HTERT RPE-1 (cell line): ENCODE results near the gene MAML2.

Experiments
- in situ Hi-C: fragments of 300-500 bp; cut with MboI; formaldehyde crosslinking; loops from 4 replicates; pipeline ENCODE4 v1.14.3; 2020; ENCODE audit warnings: low sequenced_read_pairs

The MAML2 gene

DNA sequence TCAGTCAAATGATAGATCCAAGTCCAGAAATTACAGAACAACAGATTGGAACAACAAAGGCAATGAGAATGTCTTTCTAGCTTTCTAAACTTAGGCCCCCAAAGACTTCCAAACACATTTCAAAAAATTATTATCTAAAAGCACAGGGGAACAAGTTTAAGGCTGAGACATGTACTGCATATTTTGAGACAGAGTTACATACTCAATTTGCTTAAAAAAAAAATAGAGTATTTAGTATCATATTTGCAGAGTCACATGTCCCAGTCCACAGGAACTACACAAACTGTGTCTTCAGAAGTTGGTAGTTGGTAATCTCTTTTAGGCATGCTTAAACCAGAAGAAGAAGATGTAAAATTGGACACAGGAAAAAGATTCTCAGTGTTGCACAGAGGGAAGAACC, 127.2 kb downstream of the MAML2 start:
- in situ Hi-C loops = no loop called here

DNA sequence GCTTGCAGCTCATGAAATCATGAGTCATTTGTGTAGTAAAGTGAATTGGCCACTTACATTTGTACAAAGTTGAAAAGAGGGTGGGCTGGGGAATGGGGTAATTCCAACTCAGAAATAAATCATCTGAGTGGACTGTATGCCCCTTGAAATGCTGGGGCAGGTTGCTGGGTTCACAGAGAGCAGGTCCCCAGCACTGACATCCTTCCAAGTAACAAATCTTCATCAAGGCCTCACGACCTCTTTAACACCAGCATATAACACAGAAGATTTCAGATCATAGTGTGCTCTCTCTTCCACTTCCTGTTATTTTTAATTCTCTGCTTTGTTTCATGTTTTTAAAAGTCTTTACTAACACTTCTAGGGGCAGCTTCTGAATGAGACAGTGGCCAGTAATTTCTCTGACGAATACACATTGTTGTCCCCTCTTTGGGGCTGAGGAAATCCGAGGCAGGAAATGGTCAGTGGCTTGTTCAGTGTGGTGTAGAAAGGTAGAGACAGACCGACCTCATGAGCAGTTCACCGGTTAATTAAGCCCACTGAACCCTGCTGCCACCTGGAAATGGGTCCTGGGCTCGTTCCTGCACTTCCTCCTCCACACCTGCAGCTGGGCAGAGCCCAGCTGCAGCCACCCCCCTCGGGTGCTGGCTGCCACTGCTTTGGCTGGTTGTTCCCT, 127.7 kb downstream of the MAML2 start:
- in situ Hi-C loops = no loop called here

DNA sequence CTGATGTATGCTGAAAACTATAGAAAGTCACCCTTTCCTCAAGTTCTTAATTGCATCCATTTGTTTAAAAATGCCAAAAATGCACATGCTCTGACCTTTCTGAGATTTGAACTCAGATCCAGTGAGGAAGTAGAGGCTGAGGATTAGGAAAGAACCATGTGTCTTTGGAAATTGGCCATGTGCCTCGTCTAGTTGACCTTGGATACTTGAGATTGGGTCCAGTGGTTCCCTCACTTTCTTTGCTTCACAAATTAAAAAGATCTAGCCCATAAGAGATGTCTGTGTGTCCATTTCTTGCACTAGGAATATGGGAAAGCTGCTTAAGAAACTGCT, 128.3 kb downstream of the MAML2 start:
- in situ Hi-C loops = no loop called here

DNA sequence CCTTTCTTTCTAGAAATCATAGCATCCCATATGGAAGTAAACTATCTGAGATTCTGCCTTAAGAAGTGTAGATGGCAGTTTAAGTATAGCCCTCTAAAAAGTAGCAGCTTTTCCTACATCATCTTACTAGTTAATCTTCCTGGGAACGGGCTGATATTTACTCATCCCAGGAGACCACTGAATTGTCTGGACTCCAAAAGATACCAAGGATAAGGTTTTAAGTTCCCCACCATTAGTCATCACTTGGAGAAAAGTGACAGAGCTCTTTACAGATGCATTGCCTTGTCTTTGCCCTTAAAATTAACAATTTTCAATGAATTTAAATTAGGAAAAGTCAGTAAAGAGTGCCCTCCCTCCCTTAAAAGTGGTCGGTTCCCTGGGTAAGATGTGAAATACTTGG, 129.5 kb downstream of the MAML2 start:
- in situ Hi-C loops = no loop called here

DNA sequence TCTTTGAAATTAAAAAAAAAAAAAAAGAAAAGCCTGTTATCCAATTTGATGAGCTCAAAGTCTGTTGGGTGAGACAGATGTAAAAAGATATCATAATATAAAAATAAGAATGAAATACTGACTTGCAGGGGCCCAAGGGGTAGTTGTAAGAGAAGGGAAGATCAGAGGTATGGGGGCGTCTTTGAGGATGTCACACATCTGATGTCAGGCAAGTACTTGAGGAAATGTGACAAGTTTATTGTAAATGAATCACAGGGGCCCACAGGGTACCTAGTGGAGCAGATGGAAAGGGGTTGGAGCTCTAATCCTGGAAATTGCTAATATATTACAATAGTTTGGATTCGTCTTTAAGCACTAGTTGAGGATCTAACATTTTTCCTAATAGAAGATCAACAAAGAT, 131.6 kb downstream of the MAML2 start:
- in situ Hi-C loops = no loop called here

DNA sequence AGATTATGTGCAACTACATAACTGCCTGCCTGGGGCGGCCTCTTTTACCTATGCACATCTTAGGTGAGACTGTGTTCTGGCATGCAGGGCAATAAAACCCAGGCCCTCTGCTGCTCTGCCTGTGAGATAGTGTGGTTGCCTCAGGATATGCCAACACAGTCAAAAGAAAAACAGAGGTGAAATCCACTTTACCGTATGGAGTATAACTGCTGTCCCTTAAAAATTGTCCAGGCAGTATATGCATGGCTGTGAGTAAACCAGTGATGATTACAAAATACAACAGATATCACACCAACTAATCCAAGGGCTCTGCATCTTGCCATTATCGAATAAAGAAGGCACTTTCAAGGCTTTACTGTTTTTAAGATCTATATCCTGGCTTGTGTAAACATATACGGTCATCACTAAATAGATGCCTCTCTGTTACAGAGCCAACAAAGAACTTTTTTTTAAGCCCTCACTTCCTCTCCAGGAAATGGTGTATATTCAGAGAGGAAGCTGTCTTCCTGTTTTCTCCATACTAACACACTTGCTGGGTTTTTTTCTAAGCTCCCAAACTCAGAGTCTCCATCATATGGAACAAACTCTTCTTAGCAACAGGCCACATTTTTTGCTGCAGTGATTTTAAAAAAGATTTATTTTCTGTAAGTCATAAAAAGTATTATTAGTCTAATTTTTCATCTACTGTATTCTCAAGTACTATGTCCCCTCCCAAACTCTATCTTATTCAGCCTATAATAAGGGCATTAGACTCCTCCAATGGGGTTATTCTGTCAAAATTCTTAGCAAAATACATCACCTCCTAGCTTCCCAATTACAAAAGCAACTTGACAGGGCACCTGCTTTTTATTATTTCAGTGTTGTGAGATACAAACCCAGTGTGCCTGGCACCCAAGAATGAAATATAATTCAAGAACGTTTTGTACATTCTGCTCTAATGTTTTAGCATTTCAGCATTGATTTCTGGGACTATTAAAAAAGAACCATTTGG, 135.2 kb downstream of the MAML2 start:
- in situ Hi-C loops = no loop called here

DNA sequence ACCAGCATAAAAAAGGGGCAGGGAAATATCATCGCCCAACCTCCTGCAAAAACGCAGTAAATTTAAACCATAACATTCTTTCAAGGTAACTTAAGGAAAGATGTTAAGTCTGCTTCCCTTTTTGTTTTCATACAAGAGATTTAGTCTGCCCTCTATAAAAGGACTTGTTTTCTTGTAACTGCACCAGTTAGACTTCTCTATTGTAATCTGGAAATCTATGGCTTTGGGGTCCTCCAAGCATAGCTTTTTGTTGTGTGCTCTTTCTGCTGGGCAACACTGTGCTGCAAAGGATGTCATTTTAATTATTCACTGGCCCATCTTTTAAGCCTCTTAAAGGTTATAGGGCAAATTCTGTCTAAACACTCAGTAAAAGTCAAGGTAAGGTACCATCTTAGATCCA, 136.0 kb downstream of the MAML2 start:
- in situ Hi-C loops = no loop called here

DNA sequence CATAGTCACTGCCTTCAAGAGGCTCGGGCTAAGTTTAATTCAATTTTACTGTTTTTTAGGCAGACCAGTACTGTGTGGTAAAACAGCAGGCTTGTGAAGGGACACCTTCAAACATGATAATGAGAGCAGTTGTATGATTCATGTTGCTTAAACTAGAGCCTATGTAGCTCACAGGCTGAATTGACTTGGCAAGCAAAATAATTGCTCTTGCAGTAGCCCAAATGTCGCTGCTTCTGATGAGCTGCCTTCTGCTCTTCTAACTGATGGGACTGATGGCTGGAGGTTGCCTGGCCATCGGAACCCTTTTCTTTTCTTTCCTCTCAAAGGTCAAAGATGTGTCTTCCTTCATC, 137.6 kb downstream of the MAML2 start:
- in situ Hi-C loops = no loop called here

DNA sequence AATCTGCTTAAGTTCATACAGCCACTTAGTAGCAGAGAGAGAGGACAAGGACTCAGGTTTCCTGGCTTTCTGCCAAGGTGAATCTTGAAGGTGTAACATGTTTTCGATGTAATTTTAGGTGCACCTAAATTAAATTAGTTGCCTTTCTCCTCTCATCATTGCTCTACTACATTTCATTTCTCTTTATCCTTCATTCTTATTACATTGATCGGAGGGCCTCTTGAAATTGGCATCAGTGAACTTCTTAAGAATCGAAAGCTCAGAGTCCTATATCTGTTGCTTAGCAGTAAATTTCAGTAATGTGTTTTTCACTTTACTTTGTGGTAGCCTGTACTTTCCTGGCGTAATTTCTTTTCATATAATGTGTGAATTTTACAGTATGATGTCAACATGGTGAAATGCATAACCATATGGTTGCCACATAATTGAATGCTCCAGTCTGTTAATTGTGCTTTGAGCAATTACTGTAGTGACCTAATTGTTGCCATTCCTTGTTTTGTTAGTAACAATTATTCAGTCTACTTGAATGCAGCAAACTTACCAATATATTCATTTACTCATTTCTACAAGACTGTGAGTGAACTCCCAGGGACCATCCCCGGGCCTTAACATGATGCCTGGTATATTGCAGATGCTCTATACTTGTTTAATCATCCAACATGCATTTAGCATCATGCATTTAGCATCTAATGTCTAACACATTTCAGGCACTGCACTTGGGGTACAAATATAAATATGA, 138.1 kb downstream of the MAML2 start:
- in situ Hi-C loops = no loop called here

DNA sequence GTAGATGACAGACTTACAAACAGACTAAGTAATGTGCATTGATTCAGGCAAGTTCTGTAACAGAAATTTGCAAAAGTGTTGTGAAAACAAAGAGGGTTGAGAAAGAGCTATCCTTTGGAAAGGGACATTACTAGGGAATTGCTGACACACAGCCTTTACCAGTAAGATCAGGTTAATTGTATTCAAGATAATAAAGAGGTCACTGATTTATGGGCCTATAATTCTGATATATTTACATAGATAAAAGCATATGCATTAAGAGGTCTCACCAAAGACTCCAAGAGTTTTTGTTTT, 138.7 kb downstream of the MAML2 start:
- in situ Hi-C loops = no loop called here

DNA sequence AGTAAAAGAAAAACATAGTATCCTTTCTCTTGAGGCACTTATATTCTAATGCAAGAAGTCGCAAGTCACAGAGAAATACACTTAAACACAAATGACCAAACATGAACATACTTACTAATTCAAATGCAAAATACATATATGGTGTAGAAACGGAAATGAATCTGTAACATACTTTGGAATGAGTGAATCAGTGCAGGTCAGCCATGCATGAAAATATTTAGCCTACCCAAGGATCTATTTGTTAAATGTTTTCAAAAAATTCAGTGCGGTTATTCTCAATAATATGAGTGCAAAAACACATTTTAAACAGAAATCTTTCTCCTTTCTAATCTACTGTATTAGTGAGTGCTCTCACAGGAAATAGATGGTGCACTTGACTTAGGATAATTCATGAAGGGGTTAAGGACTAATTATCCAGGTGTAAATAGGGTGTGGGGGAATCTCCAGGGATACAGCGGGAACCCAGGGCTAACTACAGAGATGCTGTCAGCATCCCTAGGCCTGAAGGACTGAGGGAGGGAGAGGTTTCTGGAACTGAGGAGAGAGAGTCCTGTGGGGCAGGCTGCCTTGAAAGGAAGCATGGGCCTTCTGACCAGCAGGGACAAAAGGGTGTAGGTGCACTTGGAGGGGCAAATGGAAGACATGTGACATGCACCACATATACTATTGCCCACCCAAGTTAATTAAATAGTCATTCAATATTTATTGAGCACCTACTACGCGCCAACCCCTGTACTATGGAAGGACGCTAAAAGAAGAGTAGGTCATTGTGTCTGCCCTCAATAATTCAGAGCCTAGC, 139.2 kb downstream of the MAML2 start:
- in situ Hi-C loops = no loop called here

DNA sequence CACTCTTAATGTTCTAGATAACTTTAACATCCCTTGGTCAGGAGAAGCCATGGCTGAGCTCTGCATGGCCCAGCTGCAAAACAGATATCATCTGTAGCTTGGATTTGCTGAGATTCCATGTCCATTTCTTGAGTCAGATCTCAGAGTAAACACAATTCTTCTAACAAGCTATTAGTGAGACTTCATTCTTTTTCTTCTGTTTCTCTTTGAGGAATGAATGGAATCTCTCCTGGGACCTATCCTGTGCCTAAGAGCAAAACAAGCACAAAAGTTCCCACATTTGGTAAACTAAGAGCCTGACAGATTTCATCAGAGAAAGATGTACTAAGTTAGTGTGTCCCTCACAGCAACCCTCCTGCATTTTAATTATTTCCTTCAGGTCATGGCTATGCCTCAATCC, 142.8 kb downstream of the MAML2 start:
- in situ Hi-C loops = no loop called here

DNA sequence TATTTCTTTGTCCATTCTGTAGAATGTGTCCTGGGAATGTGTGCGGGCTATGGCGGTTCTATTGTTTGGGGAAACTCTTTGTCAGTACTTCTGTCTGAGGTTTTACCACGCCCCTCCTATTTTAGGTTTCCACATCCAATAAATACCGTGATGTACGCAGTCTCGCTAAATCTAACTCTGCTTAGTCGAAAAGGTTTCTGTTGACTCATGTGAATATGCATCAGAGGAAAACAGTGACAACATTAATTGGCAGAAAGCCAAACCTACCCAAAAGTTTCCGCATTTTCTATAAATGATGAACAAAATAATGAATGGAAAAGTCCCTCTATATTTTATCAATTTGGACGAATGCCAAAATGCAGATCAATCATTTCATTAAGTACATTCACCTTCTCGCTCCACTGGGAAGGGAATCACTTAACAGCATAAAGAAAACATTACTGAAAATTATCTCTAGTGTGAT, 143.4 kb downstream of the MAML2 start:
- in situ Hi-C loops = no loop called here

DNA sequence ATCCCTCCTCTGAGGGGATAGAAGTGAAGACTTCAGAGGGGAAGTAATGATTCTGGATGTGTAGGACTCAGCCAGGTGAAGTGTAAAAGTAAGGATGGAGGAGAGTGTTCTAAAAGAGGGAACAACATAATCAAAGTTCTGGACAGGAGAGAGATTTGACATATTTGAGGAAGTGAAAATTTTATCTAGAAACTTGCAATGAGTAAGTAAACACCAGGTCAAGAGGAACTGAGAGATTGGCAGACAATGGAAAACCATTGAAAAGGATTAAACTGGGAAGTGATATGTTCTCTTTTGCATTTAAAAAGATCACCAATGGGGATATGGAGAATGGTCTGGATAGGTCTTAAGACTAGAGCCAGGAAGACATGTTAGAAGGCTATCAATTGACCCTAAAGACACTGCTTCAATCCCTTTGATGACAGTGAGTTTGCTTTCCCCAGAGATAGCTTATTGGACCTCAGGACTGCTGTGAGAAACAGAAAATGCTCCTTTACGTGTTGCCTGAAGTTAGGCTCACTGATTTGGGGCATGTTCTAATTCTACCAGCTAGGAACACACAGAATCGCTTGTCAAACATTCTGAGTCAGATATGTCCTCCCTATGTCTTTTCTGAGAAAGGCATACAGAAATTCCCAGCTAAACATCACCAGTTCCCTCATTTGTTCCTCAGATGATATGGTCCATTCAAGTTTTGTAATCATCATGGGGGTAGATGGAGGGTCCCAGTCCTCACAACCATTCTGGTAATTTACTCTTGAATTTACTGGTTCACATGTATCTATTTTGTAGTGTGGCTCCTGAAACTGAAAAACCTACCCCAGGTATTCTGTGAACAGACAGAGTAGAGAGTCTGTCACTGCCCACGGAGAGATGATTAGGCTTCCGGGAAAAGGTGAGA, 144.9 kb downstream of the MAML2 start:
- in situ Hi-C loops = no loop called here

DNA sequence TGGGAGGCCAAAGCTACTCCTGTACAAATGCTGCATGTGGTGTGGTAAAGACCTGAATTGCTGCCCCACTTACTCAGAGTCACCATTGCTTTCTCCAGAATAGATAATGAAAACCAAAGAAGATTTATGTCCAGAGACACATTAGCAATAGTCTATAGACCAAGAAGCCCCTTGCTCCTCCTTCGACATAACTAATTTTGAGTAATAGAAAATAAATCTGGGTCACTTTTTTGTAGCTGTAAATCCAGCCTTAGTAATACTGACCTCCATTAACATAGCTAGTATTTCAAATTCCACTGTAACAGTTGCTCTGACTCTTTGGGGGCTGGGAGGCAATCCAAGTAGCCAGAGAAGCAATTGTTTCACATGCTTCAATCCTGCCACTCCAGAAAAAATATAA, 145.9 kb downstream of the MAML2 start:
- in situ Hi-C loops = no loop called here

DNA sequence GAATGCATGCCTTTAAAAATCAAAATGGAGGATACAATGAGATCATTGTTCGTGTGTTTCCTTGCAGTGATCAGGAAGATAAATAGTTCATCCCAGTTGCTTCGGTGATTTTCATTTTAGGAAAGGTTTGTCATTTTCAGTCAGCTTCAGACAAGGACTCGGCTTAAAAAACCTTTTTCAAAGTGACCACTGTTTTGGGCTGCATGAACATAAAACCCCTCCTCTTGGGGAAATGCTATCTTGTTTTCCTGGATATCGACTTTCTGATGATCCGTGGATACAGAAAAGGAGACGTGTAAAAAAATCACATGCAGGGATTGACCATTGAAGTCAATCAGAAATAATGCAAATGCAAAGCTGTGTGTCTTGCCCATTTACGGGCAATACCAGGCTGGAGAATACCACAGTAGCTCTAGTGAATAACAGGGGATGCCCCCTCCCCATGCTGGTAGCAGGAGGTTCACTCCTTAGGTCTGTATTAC, 146.8 kb downstream of the MAML2 start:
- in situ Hi-C loops = no loop called here

DNA sequence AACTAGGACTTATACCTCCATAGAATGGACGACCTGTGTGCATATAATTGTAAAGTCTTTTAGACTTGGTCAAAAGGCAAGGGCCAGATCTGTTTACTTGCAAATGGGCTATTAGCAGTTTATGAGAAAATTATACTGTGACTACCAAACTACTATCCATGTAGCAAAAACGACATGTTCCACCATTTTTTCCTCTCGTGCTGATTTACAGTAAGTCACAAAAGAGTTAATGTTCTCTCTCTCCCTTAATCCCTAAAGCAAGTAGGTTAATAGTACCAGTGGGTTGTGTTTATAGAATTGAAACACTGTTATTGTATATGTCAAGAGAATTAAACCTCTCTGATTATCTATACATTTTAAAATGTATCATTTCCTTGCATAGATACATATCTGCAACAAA, 147.3 kb downstream of the MAML2 start:
- in situ Hi-C loops = no loop called here

DNA sequence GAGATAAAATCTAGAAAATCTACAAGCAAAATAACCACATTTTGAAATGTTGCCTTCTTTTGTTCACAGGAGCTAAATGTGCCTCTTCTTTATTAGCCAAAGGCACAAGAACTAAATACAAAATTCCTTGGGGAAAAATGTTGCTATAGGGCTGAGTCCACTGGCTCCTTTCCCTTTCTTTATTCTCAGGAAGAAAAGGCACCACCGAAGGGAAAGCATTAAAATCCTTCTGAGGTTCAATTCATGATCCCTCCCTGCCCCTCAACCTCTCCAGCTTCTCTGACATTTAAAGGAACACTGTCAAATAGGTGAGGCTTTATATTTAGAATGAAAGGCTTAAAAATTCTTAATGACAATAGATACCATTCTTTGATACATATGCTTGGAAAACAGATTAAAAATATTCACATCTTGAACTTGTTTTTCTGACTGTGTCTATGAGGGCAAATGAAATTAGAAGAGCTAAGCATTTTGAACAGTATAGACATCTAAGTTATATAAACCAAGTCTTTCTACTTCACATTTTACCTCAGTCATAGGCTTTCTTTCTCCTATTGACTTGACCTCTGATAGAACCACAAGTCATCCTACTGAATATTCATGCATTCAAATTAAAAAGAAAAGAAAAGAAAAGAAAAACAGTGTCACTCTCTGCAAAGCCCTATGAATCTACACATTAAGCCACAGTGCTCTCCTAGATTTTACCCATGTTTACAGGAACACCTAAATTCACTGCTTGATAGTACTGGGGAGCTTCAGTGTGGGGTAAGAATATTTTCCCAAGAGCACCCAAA, 148.2 kb downstream of the MAML2 start:
- in situ Hi-C loops = no loop called here

DNA sequence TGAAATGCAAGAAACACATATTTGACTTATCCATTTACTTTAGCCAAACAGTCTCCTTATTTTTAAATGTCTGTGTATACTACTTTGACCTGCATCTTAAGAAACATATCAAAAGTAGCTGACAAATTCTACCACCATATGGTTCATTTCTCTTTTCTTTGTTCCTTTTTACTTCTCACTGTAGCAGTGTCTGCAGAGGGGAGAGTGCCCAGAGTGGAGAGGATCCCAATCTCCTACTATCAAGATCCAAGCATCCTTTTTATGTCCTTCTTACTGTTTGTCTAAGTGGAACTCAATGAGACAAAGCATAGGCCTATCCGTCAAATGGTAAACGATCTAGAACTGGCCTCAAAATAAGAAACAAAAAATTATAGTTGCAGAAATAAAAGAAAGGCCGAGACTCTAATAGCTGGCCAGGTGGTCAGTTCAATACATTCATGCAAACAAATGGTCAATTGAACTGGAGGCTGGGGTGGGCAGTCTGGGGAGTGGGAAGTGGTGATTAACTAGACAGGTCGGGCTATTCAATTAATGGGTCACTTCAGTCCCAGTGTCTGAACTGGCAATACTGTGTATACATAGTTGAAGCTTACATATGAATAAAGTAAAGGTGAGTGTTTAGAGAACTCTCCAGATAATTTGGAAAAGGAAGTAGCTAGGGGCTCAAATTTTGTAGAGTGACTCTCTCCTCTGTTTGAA, 149.1 kb downstream of the MAML2 start:
- in situ Hi-C loops = no loop called here
